Stimulated activated CD8-positive, alpha-beta memory T cell treated with anti-CD3 and anti-CD28 coated beads, Interleukin-4, amount 100 ng/mL, for 48 hours (primary cell): ENCODE measurements around the gene CX3CR1.

Experiments
- DNase-seq: peaks from one replicate; pipeline ENCODE4 v3.0.0-alpha.2; 2020

CX3CR1 gene

DNA sequence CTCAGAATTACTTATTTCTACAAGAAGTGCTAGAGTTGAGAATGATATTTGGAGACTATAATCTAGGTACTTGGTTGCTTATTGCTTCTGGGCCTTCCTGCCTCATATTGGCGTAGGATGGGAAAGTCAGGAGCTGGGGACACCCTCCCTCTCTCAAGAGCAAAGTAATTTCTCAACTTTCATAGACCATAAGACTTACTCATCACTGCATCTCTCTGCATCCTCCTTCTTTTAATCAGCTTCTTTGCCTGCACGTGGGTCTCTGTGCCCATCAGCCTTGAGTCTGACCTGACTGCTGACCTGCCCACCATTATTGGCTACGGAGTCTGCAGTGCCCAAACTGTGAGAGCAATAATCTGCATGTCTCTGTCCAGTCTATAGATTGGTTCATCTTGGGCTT lies 60.1 kb downstream of the CX3CR1 start:
- DNase-seq: no peak

DNA sequence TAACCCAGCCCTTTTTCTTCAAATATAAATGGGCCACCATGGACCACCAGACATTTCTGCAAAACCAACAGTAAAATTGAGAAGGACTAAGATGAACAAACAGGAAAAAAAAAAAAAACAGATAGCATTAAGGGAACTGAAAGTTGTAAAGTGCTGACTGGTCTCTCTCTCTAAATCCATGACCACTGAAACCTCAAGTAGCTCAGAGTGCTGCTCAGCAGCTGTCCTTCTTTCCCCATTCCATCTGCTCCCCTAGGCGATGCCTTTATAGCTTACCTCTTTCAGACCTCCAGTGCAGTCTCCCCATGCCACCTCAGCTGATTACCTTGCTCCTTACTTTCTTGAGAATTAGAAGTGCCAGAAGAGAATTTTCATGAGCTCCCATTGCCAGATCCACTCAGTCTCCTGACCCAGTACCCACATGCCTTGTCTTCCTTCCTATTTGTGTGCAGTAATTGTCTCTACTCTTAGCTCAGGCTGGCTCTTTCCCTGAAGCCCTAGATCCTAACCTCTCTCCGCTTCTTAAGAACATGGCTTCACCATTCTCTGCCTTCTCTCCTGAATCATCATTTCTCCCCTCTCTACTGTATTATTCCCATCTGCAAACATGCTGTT lies 63.6 kb downstream of the CX3CR1 start:
- no peak for DNase-seq

DNA sequence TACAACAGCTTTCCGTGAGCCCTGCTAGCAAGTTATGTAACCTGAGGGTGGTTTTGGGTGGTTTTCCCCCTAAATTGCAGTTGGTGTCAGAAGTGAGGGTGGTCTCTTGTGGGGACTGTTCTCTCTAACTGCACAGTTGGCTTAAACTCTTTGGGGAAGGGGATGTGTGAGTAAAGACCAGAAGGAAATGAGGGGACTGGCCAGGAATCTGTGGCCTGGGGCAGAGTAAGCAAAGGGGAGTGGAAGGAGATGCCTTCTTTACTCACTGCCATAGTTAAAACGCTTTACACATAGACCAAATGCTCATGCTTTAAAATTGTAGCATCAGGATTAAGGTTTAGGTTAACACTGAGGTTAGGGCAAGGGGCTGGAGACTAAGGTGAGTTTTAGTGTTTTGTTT lies 66.2 kb downstream of the CX3CR1 start:
- DNase-seq: no peak
